GM19324 (cell line): ENCODE measurements around the gene ISCA2.
"Not testable (repeated sequence)": the region's sequence is repeated elsewhere in the genome, so short reads cannot be mapped to it uniquely, and the experiment has no call there.

ENCODE experiments used
- ATAC-seq: cut with Tn5 transposase; IDR thresholded peaks from one replicate; pipeline ENCODE4 v1.9.1; 2021; ENCODE audit warnings: mild to moderate bottlenecking, moderate library complexity; ENCODE audit not compliant: unreplicated experiment, low FRiP score

ISCA2 gene

DNA sequence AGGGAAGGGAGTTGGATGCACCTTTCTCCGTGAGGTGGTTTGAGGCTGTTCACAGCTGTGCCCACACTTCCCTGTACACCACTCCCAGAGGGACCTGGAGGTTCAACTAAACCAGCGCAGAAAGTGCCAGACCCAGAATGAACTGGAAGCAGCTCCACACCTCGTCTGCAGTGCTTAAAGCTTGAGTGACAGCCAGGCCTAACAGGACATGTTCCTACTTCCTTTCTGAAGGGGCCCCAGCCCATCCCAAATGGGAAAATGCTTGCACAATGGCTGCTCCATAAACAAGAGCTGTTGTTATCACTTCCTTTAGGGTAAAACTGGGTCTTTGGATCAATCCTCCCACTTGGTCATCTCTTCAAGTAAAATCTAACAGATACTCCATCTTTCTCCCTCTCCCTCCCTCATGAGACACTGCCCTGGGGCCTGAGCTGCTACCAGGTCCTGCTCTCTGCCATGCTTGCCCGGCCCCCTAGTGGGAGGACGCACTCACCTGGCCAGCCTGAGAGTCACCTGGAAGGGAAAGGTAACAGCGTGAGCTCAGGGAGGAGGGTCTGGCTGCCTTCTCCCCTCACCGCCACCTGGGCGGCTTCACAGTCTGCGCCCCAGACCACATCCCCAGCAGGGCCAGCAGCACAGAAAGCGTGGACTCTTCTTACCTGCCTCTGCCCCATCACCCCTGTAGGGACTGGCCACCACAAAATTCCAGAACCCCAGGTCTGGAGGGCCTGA, 33.5 kb downstream of the ISCA2 start:
- no peak for ATAC-seq

DNA sequence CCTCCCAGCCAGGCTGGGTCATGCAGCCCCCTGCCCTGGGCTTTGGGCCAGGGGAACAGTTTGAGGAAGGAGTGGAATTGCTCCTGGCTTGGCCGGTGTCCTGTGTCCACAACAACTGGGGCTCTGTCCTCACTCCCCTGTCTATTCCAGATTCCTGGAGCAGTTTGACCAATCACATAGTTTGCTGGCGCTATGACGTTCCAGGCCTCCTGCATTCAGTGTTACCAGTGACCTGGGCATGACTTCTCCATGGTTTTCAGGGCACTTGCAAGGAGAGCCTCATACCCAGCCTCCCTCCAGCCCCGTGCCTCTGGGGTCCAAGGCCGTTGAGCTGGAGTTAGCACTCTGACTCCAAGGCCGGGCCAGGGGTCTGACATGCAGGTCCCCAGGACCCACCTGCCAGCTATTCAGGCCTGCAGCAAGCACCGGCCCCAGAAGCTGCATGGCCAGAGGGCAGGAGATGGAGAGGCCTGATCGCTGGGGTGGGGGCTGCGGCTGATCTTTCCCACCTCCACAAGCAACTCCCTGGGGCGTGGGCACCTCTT, 34.2 kb downstream of the ISCA2 start:
- ATAC-seq, result no peak

DNA sequence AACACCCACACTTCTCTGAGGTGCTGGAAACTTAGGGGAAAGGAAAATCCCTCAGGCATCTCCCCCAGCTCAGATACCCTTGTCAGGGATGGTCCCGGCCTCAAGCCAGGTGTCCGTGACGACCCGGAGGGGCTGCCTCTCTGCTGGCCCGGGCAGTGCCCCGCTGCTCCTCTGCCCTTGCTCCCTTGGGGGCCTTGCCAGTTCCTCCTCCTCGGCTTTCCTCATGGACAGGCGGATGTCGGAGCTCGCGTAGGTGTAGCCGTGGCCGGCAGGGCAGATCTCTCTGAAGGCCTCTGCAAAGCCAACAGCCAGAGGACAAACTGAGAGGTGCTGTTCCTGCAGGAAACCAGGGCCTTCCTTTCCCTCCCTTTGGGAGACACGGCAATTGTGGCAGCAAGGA, 34.8 kb downstream of the ISCA2 start:
- no peak for ATAC-seq

DNA sequence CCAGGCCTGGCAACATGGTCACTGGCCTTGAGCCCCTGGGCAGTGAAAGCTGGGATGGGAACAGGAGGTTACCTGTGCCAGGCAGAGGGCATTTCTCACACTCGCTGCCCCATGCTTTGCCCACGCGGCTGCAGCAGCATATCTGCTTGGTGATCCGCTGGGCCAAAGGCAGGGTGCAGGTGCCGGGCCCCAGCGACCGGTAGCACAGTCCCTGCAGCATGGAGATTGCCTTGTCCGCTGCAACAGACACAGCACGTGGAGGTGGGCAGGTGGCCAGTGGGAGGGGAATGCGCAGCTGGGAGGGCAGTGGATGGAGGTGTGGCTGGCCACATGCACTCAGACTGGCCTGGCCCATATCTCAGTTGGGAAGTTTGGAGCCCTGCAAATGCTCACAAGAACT, 35.3 kb downstream of the ISCA2 start:
- no peak for ATAC-seq

DNA sequence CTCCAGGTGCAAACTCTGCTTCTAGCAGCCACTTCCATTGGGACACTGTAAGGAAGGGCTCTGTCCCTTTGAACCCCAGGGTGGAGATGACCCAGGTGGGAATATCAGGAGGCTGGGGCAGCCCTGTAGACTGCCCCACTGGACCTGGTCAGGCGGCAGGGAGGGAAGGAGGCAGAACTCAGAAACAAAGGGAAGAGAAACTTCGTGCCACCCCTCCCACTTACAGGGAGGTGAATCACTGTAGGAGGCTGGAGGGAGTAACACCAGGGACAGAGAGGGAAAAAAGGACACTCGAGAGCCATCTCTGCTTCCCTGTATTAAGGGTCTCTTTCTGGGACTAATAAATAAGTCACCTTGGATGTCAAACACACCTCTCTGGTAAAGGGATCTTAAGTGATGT, 37.4 kb downstream of the ISCA2 start:
- no peak for ATAC-seq

DNA sequence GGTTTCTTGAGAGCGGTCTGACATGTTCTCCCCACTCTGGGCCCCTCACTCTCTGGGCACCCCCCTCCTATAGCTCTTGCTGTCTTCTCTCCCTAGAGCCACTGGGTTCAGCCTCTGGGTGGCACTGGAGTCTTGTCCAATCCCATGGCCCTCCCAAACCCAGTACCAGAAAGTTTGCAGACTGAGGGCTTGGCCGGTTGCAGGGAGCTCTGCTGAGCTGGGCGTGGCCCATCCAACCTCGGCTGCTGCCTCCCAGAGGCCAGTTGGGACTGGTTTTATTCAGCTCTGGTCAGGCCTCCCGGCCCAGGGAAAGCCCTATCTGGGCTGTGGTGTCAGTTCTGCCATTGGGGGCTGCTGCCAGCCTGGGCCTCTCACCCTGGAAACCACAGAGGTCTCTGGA, 37.9 kb downstream of the ISCA2 start:
- ATAC-seq, result no peak

DNA sequence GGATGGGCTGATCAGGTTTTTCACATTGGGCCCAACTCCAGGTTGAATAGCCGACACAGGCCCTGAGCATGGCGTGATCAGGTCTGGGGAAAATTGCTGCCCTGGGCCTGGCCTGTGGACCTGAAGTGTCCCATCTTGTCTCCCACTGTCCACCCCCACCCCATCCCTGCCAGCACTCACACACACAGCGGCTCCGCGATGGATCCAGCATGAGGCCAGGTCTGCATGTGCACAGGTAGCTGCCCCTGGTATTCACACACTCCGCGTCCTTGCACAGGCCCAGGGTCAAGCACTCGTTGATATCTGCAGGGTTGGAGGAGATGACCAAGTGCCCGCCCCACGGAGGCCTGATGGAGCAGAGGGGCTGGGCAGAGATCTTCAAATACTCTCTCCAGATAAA, 38.7 kb downstream of the ISCA2 start:
- no peak for ATAC-seq

DNA sequence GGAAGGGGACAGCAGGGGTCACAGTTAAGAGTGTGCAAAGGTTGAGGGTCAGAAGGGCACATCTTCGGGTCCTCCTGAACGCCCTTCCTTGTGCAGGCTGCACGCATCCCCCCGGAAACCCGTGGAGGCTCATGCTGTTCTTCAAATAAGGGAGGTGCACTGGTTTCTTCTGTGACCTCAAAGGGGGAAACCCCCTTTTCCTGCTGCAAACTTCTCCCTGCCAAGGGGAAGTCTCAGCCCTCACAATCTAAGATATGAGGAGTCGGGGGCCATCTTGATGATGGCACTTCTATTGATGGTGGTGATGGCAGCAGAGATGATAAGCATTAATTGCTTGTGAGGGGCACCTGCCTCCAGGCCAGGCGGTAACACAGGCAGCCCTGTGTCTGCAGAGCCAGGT, 40.0 kb downstream of the ISCA2 start:
- ATAC-seq, result no peak

DNA sequence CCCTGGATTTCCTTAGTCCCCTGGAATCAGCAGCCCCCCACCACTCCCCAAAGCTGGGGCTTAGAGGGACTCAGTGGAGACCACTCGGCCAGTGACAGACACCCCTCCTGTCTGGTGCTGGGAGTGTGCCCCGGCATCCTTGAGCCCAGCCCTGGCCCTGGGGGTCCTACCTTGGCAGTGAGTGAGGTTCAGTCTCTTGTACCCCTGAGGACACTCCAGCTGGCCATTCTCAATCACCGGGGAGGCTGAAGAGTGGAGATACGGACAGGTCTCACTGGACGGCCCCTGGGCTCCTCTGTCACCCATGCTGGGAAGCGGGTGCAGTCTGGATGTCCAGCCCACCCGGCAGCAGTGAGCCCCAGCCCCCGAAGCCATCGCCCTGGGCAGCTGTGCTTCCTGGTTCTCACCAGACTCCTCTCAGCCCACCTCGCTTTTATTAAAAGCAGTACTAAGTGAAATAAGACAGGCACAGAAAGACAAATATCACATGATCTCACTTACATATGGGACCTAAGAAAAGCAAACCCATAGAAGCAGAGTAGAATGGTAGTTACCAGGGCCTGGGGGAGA, 42.3 kb downstream of the ISCA2 start:
- ATAC-seq, result no peak

DNA sequence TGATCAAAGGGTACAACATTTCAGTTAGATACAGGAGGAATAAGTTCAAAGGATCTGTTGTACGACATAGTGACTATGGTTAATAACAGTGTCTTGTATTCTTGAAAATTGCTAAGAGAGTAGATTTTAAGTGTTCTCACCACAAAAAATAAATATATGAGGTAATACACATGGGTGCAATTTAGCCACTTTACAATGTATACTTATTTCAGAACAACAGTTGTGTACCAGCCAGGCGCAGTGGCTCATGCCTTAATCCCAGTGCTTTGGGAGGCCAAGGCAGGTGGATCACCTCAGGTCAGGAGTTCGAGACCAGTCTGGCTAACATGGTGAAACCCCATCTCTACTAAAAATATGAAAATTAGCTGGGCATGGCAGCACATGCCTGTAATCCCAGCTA, 42.8 kb downstream of the ISCA2 start:
- not testable (repeated sequence) for ATAC-seq

DNA sequence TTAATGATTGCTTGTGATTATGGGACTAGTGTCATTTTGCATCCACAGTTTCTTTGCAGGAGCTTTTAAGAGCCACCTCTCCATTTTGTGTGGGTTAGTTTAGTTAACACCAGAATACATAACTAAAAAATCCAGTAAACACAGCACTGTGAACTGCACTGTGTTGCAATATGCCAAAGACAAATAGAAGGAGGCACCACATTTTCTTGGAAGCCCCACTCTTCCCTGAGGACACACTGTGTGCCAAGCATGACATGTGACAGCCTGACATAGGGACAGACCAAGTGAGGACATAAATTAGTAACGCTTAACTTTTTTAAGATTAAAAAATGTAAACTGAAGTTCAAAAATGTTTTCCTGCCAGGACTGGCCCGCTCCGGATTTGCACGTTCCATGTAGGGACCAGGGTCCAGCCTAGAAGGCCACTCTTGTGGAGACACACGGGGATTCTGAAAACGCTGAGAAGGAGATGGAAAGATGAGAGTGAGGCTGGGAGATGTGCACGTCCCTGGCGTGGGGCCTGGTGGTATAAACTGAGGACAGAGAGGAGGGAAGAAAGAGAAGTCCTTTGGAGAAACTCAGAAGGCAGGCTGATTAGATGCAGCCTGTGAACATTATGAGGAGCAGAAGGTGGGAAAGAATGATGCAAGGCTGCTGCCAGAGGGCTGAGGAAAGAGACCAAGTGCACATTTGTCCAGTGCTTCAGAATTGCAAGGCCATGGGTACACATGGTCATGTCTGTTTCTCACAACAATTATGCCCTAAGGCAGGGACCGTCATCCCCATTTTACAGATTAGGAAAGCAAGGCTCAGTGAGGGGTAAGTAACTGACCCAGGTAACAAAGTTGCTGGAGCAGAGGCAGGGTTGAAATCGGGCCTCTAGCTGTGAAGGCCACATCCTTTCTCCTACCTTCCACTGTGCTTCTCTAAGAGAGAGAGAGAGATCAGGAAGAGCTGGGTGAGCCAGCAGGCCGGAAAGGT, 45.1 kb downstream of the ISCA2 start:
- ATAC-seq, result no peak

DNA sequence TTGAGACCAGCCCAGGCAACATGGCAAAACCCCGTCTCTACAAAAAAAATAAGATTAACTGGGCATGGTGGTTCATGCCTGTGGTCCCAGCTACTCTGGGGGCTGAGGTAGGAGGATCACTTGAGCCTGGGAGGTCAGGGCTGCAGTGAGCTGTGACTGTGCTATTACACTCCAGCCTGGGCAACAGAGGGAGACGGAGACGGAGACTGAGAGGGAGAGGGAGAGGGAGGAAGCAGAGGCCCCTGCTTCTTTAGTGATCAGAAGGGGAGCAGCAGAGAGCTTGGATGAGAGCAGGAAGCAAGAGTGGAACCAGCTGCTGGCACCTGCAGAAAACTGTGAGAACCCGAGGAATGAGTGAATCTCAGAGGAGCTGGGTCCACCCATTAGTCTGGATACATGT, 45.9 kb downstream of the ISCA2 start:
- ATAC-seq, result no peak

DNA sequence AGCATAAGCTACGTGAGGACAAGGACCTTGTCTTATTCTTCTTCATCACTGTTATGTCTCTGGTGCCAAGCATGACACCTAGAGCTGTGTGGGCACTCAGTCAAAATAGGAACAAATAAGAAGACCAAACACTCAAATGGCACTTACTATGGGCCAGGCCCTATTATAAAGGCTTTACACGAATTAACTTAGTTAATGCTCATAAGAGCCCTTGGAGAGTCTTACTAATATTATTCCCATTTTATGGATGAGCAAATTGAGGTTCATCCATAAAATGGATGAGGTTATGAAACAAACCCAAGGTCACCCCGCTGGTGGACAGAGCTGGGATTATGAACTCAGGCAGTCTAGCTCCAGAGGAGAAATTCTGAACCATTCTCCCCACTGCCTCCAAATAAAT, 47.7 kb downstream of the ISCA2 start:
- no peak for ATAC-seq

DNA sequence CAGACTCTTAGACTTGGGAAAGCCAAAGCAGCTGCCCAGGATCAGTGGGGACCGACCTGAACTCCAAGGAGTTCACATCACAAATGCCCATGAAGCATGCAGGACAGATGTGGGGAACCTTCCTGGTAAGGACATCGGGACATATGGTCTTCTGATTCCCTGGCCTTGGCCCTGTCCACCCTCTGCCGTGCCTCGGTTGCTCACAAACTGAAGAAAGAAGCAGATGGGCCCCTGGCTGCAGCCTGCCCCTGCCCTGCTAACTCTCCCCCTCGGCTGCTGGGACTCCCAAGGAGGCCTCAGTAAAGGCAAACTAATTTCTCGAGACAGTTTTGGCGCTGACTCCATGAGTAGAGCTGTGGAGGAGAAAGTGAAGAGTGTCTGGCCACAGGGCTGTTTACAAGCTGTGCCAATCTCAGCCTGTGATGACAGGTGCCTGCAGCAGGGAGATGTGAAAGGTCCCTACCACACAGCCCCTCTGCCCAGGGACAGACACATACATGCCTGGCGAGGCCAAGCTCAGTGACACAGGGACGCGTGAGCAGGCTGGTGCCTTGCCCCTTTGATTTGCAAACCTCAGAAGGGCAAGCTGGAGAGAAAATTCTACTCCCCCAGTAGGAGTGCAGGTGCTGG, 48.6 kb downstream of the ISCA2 start:
- ATAC-seq, result no peak

DNA sequence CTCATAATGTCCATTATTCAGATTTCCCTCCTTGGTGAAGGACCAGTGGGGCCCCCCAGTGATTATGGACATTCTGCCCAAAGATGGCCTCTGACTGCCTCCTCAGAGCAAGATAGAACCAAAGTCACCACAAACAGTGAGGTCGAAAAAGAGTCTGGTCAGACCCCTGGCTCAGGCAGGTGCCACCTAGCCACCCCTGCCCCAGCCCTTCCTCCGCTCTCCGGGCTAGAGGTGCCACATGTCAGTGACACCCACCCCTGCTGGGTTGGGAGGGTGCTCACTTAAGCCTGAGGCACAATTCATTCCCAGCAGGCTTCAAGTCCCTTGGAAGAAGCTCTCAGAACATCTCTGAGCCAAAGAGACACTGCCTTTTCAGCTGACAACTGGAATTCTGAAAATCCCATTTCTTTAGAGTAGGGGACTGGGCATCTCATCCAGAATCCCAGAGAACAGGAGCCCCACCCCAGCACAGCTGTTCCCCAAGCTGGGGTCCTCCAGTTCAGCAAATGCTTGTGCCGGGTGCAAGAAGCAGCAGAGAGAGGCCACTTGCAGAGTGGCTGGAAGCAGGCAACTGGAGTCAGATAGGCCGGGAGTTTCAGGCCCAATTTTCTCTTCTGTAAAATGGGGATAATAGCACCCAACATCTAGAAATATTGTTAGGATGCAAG, 50.3 kb downstream of the ISCA2 start:
- ATAC-seq, result no peak

DNA sequence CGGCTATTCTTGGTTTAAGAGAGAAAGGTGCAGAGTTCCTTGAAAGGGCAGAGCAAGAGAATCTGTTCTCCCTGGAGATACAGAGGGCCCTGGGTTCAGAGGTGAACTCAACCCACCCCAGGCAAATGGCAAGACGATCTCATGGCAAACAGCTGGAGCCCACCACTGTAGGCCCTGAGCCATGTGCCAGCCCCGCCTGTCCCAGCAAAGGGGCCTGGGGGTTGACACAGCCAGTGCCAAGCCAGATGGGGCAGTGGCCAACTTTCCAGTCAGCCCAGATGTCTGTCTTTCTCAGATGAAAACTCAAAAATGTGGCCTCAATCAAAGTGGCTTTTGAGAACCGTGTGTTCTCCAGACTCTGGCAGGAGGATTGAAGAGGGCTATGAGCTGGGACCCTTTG, 51.8 kb downstream of the ISCA2 start:
- no peak for ATAC-seq

DNA sequence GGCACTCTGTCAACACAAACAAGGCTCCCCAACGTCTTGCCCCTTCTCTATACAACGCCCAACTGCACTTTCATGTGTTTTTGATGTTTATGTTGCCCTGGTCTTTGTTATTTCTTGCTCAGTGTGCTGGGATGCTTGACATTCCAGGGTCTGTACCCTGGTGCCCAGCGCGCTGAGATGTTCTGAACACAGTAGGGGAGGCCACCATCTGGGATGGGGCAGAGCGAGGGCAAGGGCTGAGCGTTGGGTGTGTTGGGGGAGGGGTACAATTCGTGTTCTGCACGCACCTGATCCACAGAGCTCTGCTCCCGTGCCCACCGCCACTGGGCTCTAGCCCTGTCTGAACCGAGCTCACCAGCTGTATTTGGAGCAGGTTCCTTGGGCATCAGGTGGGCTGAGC, 52.9 kb downstream of the ISCA2 start:
- ATAC-seq, result no peak
